A673 (cell line): ENCODE measurements around the gene CEACAM6.

ENCODE experiments used
- CTCF ChIP-seq: fragments of 300-800, 200-600 bp; sonication (generic); conservative IDR thresholded peaks from 2 replicates; pipeline ENCODE4 v1.5.1; 2017; ENCODE audit warnings: low read depth, mild to moderate bottlenecking, antibody characterized with exemption, low read length, moderate library complexity, mixed read lengths
- EZH2 ChIP-seq: fragments of 200-600 bp; sonication (generic); IDR thresholded peaks from 2 replicates; pipeline ENCODE4 v1.6.1; 2017; ENCODE audit warnings: borderline replicate concordance, low read depth, mild to moderate bottlenecking, mixed read lengths, antibody characterized with exemption, low read length; ENCODE audit not compliant: poor library complexity, severe bottlenecking

- TF ChIP-seq CTCF (no peak), EZH2 (no peak)
Measured at GRCh38 chr19:41776700-41777099, 21.4 kb downstream of the CEACAM6 start.
